NCI-H510A (cell line): Measurements from ENCODE around the gene C1orf141.
"Not testable (repeated sequence)": the region's sequence is repeated elsewhere in the genome, so short reads cannot be mapped to it uniquely, and the experiment has no call there.

ENCODE experiments used
- DNase-seq: peaks from one replicate; lab custom pipeline; 2025; lab: John Stamatoyannopoulos, UW

Gene C1orf141

GRCh38 chr1:67085326-67085725 lies 49.4 kb downstream of the C1orf141 start:
- DNase-seq = no peak

- DNase-seq = no peak
These were observed 49.9 kb downstream of the C1orf141 start for GRCh38 chr1:67084765-67085318.

GRCh38 chr1:67078291-67078690 lies 56.5 kb downstream of the C1orf141 start:
- DNase-seq = no peak

GRCh38 chr1:67077593-67077992 lies 57.2 kb downstream of the C1orf141 start:
- DNase-seq = no peak

GRCh38 chr1:67072749-67073148 lies 62.0 kb downstream of the C1orf141 start:
- DNase-seq = no peak

GRCh38 chr1:67067655-67068054 lies 67.1 kb downstream of the C1orf141 start:
- not testable (repeated sequence) for DNase-seq

- no peak for DNase-seq
These were observed 72.4 kb downstream of the C1orf141 start for GRCh38 chr1:67062412-67062811.

GRCh38 chr1:67061266-67061665 lies 73.5 kb downstream of the C1orf141 start:
- no peak for DNase-seq

GRCh38 chr1:67060811-67061218 lies 74.0 kb downstream of the C1orf141 start:
- DNase-seq = no peak

- DNase-seq = no peak
These were observed 75.4 kb downstream of the C1orf141 start for GRCh38 chr1:67059346-67059745.

GRCh38 chr1:67058761-67059160 lies 76.0 kb downstream of the C1orf141 start:
- no peak for DNase-seq

- no peak for DNase-seq
These were observed 76.5 kb downstream of the C1orf141 start for GRCh38 chr1:67058242-67058641.

GRCh38 chr1:67053785-67054772 lies 80.7 kb downstream of the C1orf141 start, which contains the start of gene SLC35D1:
Gene SLC35D1 (minus strand): TSS chr1:67054148. CDS start chr1:67054013, 135 bp downstream.
- peak; percentile 73 for DNase-seq

- DNase-seq = peak; percentile 42
These were observed 81.3 kb downstream of the C1orf141 start for GRCh38 chr1:67053535-67053784.

GRCh38 chr1:67052741-67053534 lies 81.8 kb downstream of the C1orf141 start:
- DNase-seq = peak; percentile 20

GRCh38 chr1:67051196-67051595 lies 83.6 kb downstream of the C1orf141 start:
- no peak for DNase-seq

GRCh38 chr1:67044631-67045270 lies 90.0 kb downstream of the C1orf141 start:
- DNase-seq = no peak

- no peak for DNase-seq
These were observed 91.4 kb downstream of the C1orf141 start for GRCh38 chr1:67043366-67043765.
